ENCODE results near the gene PRR14L. TPM values are rescaled to one million over a fixed set of nuclear protein-coding genes. Genes with fewer than 3 reads are reported as not detected.

PRR14L gene
- total RNA-seq, 2 donors from 2014 or later, result 62.8 to 75.3 TPM

Other genes with a start within 250 kb of the PRR14L start
- 10 to 100 TPM; 41.1 to 44.1 TPM for gene PISD, start 87.9 kb downstream of the PRR14L start, total RNA-seq
- gene DEPDC5, start 3.9 kb upstream of the PRR14L start, total RNA-seq, result 10 to 100 TPM; 50.0 to 57.1 TPM
- gene YWHAH, start 194.4 kb upstream of the PRR14L start, total RNA-seq, result 100 to 1,000 TPM; 168 to 211 TPM

Measured in activated T-helper 17 cell treated with anti-CD3 and anti-CD28 coated beads, Interleukin-2, amount 50 U/mL, for 72 hours (primary cell).